SK-N-MC (cell line): ENCODE data around the gene FCAMR.

Source experiments
- EZH2 ChIP-seq: fragments of 200-600 bp; sonication (generic); IDR thresholded peaks from one replicate; pipeline ENCODE4 v1.6.1; 2017; ENCODE audit warnings: antibody characterized with exemption
- FOXP2 ChIP-seq: optimal IDR thresholded peaks from 2 replicates; pipeline ENCODE3; 2011; ENCODE audit warnings: mild to moderate bottlenecking, moderate library complexity; ENCODE audit not compliant: insufficient read depth; ENCODE audit errors: extremely low read length, control extremely low read depth
- POLR2AphosphoS5 ChIP-seq: IDR thresholded peaks from 2 replicates; pipeline ENCODE4 v1.6.1; 2012; ENCODE audit warnings: mild to moderate bottlenecking, low read depth, low read length, borderline replicate concordance

DNA sequence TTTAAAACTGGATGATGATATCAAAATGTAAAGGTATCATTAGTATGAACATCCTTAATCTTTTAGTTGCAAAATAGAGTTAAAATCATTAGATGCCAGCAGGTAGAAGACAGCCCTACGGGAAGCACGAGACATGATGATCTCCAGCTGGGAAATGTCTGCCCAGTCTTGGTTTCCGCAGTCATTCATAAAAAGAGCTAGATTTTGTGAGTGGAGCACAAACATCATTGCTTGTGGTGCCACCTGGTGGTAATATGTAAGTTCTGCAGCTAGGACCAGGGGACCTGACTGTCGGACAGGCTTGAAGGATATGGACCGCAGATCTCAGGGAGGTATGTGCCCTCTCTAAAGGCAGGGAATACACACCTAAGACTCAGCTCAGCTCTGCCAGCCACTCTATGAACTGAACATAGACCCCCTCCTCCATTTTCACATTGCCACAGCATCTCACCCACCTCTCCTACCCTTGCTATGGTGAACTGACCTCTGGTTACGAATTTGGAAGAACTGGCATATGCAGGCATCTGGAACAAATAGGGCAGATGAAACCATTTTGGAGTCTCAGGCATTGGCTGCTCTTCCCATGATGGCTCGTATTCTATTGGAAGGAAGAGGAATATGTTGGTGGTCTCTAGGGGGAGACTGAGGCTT is 57.7 kb downstream of the FCAMR start:
- no peak for TF ChIP-seq FOXP2
- no peak for TF ChIP-seq POLR2AphosphoS5
- TF ChIP-seq EZH2: no peak
